Activated T-helper 17 cell treated with anti-CD3 and anti-CD28 coated beads, Interleukin-2, amount 50 U/mL, for 72 hours (primary cell): ENCODE results near the gene TPRN. TPM values are rescaled to one million over a fixed set of nuclear protein-coding genes. Genes with fewer than 3 reads are reported as not detected.
"Not testable (repeated sequence)": the region's sequence is repeated elsewhere in the genome, so short reads cannot be mapped to it uniquely, and the experiment has no call there.

Experiments
- ATAC-seq: fragments of 150-1000 bp; cut with Tn5 transposase; replicated peaks from 2 replicates; pipeline ENCODE4 v1.10.0; 2021; ENCODE audit warnings: mild to moderate bottlenecking, moderate library complexity
- H3K27ac Mint-ChIP-seq: one replicate; pipeline ENCODE4 v1.8.0; 2022; ENCODE audit warnings: mixed read lengths
- H3K27me3 Mint-ChIP-seq: one replicate; pipeline ENCODE4 v1.8.0; 2022; ENCODE audit warnings: mixed read lengths
- H3K36me3 Mint-ChIP-seq: one replicate; pipeline ENCODE4 v1.8.0; 2022; ENCODE audit warnings: low read depth, mild to moderate bottlenecking, mixed read lengths
- H3K4me1 Mint-ChIP-seq: one replicate; pipeline ENCODE4 v1.8.0; 2022; ENCODE audit warnings: mixed read lengths
- H3K4me3 Mint-ChIP-seq: one replicate; pipeline ENCODE4 v1.8.0; 2022; ENCODE audit warnings: mild to moderate bottlenecking, mixed read lengths
- H3K9me3 Mint-ChIP-seq: one replicate; pipeline ENCODE4 v1.8.0; 2022; ENCODE audit warnings: mixed read lengths
- total RNA-seq, 2 donors: library from RNA; stranded (reverse); gene quantifications; one replicate each; pipeline ENCODE4 v1.2.3, GENCODE V29; 2022

TPRN gene
- 1 to 10 TPM; 5.5 to 9.4 TPM for total RNA-seq

GRCh38 chr9:137200311-137201204 is at the start of gene TPRN:
Gene TPRN (minus strand): TSS chr9:137200741. CDS start chr9:137200711, 30 bp downstream.
- no peaks in the 10 kb centered on the region for H3K27me3 Mint-ChIP-seq
- peak within 1 kb of the TSS; percentile 85 for H3K4me3 Mint-ChIP-seq
- ATAC-seq: peak; percentile 98

GRCh38 chr9:137247916-137248175 is 47.3 kb upstream of the TPRN start:
- no peaks in the 10 kb centered on the region for H3K27me3 Mint-ChIP-seq
- H3K27ac Mint-ChIP-seq: no peak overlapping the region
- no peaks in the 10 kb centered on the region for H3K9me3 Mint-ChIP-seq
- H3K36me3 Mint-ChIP-seq: peaks cover 16% of the 10 kb centered on the region
- H3K4me1 Mint-ChIP-seq: no peaks in the 10 kb centered on the region
- no peak for ATAC-seq
- no peak overlapping the region for H3K4me3 Mint-ChIP-seq

More at GRCh38 chr9:137200311-137201204, at the start of gene TPRN:
- H3K9me3 Mint-ChIP-seq: no peaks in the 10 kb centered on the region
- H3K36me3 Mint-ChIP-seq: no peaks in the 10 kb centered on the region
- H3K27ac Mint-ChIP-seq: peak within 1 kb of the TSS; percentile 66
- no peaks in the 10 kb centered on the region for H3K4me1 Mint-ChIP-seq

DNA sequence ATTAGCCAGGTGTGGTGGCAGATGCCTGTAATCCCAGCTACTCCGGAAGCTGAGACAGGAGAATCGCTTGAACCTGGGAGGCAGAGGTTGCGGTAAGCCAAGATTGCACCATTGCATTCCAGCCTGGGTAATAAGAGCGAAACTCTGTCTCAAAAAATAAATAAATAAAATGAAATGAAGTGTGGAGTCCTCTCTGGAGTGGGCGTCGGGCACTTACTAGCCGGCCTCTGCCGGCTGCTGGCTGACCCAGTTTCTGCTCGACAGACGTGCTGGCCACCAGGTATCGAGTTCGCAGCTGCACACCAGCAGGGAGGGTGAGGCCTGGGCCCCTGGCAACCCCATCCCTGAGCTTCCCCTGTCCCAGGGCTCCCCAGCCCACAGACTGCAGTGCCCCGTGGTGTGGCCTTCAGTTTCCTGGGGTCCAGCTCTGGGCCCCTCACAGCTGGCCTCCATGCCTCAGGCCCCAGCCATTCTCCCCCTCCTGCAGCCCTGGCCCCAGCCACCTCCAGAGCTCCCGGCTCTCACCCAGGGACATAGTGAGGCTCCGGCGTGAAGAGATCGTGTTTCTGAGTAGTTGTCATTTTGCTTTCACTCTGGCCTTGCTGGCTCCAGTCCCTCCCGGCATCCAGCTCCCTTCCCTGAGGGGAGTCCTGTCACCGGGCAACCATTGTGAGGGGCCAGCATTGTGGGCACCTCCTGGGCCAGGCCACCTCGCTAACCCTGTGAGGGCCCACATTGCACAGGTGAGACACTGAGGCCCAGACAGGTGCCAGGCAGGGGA is 46.8 kb upstream of the TPRN start:
- no peak overlapping the region for H3K27ac Mint-ChIP-seq
- H3K9me3 Mint-ChIP-seq: no peaks in the 10 kb centered on the region
- H3K27me3 Mint-ChIP-seq: no peaks in the 10 kb centered on the region
- no peak for ATAC-seq
- no peaks in the 10 kb centered on the region for H3K4me1 Mint-ChIP-seq
- peaks cover 21% of the 10 kb centered on the region for H3K36me3 Mint-ChIP-seq
- H3K4me3 Mint-ChIP-seq: no peak overlapping the region

- no peak overlapping the region for H3K4me3 Mint-ChIP-seq
- H3K27ac Mint-ChIP-seq: no peak overlapping the region
- H3K9me3 Mint-ChIP-seq: no peaks in the 10 kb centered on the region
- ATAC-seq: no peak
- peaks cover 33% of the 10 kb centered on the region for H3K36me3 Mint-ChIP-seq
- peaks cover 5% of the 10 kb centered on the region for H3K4me1 Mint-ChIP-seq
- H3K27me3 Mint-ChIP-seq: no peaks in the 10 kb centered on the region
Observed at GRCh38 chr9:137245450-137246421, 45.2 kb upstream of the TPRN start.

DNA sequence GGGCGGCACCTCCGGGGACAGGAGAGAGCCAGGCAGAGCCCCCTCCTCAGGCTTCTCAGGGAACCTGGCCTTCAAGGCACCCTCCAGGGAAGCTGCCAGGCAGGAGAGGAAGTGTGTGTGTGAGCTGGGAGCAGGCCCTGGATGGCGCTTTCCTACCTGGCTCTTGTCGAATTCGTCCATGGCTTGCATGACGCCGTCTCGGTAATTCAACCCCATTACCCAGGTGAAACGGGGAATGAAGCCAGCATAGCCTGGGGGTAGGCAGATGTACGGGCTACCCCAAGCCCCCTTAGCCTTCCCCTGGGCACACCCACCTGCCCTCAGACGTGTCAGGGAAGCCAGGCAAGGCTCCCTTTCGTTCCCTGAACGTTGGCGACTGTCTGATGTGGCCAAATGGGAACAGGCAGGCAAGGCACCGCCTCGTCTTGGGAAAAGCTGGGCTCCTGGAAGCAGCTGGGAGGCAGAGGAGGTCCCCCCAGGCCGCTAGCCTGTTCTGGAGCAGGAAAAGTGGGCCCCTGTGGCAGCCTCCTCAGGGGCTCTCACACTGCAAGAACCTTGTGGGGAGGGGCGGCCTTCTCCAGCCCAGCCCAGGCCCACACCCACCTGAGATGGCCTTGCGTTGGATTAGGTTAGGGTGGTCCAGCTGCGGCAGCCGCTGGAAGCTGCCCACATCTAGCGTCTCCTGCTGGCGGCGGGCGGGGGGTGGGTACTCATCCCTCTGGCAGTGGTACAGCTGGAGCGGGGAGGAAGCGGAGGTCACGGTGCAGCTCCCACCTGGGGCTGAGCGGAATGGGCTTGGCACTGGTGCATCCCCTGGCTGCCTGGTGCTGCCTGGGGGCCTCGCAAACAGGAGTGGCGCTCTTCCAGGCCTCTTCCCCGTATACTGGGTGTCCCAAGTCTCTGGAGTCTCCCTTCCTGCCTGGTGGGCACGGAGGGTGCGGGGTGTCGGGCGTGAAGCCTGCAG is 44.2 kb upstream of the TPRN start:
- Mint-ChIP-seq H3K27ac (no peak overlapping the region), H3K4me1 (peaks cover 5% of the 10 kb centered on the region), H3K36me3 (peaks cover 34% of the 10 kb centered on the region), H3K27me3 (no peaks in the 10 kb centered on the region), H3K9me3 (no peaks in the 10 kb centered on the region), H3K4me3 (no peak overlapping the region)
- ATAC-seq: no peak

GRCh38 chr9:137243626-137244485 is 43.3 kb upstream of the TPRN start:
- Mint-ChIP-seq H3K4me3 (peak overlapping the region; percentile 4), H3K9me3 (no peaks in the 10 kb centered on the region), H3K36me3 (peaks cover 34% of the 10 kb centered on the region), H3K4me1 (peaks cover 5% of the 10 kb centered on the region), H3K27me3 (no peaks in the 10 kb centered on the region), H3K27ac (no peak overlapping the region)
- ATAC-seq: no peak

- H3K27ac Mint-ChIP-seq, ATAC-seq, H3K4me1 Mint-ChIP-seq, H3K9me3 Mint-ChIP-seq, H3K27me3 Mint-ChIP-seq: not testable (repeated sequence)
- Mint-ChIP-seq H3K4me3 (peak overlapping the region; percentile 82), H3K36me3 (peaks cover 34% of the 10 kb centered on the region)
Observed at GRCh38 chr9:137243266-137243625, 42.7 kb upstream of the TPRN start.

DNA sequence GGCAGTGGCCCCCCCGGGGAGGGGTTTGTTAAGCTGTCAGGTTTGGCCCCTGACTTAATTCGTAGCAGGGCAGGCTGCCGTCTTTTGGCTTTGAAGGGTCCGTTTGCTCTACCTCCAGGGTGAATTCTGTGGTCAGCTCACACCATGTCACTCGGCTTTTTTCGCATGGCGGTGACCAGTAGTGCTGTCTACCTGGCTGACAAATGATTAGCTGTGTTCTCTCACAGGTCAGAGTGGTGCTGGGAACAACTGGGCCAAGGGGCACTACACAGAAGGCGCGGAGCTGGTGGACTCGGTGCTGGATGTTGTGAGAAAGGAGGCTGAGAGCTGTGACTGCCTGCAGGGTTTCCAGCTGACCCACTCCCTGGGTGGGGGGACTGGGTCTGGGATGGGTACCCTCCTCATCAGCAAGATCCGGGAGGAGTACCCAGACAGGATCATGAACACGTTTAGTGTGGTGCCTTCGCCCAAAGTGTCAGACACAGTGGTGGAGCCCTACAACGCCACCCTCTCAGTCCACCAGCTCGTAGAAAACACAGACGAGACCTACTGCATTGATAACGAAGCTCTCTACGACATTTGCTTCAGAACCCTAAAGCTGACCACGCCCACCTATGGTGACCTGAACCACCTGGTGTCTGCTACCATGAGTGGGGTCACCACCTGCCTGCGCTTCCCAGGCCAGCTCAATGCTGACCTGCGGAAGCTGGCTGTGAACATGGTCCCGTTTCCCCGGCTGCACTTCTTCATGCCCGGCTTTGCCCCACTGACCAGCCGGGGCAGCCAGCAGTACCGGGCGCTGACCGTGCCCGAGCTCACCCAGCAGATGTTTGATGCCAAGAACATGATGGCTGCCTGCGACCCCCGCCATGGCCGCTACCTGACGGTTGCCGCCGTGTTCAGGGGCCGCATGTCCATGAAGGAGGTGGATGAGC is 42.0 kb upstream of the TPRN start:
- Mint-ChIP-seq H3K4me3 (peak overlapping the region; percentile 82), H3K4me1 (peaks cover 5% of the 10 kb centered on the region), H3K36me3 (peaks cover 34% of the 10 kb centered on the region), H3K9me3 (no peaks in the 10 kb centered on the region), H3K27me3 (no peaks in the 10 kb centered on the region), H3K27ac (peak overlapping the region; percentile 46)
- ATAC-seq: no peak

- peak overlapping the region; percentile 96 for H3K27ac Mint-ChIP-seq
- H3K27me3 Mint-ChIP-seq: no peaks in the 10 kb centered on the region
- H3K36me3 Mint-ChIP-seq: peaks cover 34% of the 10 kb centered on the region
- H3K4me1 Mint-ChIP-seq: peaks cover 5% of the 10 kb centered on the region
- peak overlapping the region; percentile 82 for H3K4me3 Mint-ChIP-seq
- peak; percentile 51 for ATAC-seq
- no peaks in the 10 kb centered on the region for H3K9me3 Mint-ChIP-seq
Observed at GRCh38 chr9:137241490-137242268, 41.1 kb upstream of the TPRN start.

DNA sequence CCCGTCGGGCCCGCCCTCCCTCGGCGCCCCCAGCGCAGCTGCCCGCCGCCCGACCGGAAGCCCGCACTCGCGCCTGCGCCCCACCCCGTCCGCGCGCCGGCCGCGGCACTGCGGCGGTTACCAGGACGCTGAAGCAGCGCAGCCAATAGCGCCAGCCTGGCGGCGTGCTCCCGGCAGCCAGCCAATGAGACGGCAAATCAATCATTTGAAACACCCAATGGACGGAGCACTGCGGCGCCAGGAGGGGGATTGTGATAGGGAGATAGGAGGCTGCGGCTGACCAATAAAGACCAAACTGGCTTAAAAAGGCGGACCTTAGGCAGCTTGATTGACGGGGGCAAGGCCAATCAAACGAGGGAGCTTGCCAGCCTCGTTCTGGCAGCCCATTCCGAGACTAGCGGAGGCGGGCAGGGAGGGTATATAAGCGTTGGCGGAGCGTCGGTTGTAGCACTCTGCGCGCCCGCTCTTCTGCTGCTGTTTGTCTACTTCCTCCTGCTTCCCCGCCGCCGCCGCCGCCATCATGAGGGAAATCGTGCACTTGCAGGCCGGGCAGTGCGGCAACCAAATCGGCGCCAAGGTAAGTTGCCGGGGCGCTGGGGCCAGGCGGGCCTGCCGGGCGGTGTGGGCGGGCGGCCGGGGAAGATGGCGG is 40.4 kb upstream of the TPRN start, which contains the start of gene TUBB4B:
Gene TUBB4B, plus strand, starts transcription at position 447 of the 649 bp plus-strand sequence. Its CDS starts 74 bp downstream, at position 521.
- peak within 1 kb of the TSS; percentile 96 for H3K27ac Mint-ChIP-seq
- no peaks in the 10 kb centered on the region for H3K27me3 Mint-ChIP-seq

GRCh38 chr9:137240318-137240840 is 39.8 kb upstream of the TPRN start:
- no peaks in the 10 kb centered on the region for H3K27me3 Mint-ChIP-seq
- peak; percentile 15 for ATAC-seq
- H3K27ac Mint-ChIP-seq: peak overlapping the region; percentile 96
- no peaks in the 10 kb centered on the region for H3K9me3 Mint-ChIP-seq
- peak overlapping the region; percentile 82 for H3K4me3 Mint-ChIP-seq
- H3K36me3 Mint-ChIP-seq: peaks cover 34% of the 10 kb centered on the region
- peaks cover 5% of the 10 kb centered on the region for H3K4me1 Mint-ChIP-seq

More for the DNA sequence above, 40.4 kb upstream of the TPRN start, which contains the start of gene TUBB4B:
- peaks cover 34% of the 10 kb centered on the region for H3K36me3 Mint-ChIP-seq
- H3K4me1 Mint-ChIP-seq: peaks cover 5% of the 10 kb centered on the region
- no peaks in the 10 kb centered on the region for H3K9me3 Mint-ChIP-seq
- H3K4me3 Mint-ChIP-seq: peak within 1 kb of the TSS; percentile 82
- ATAC-seq: peak; percentile 87
